Measurements from ENCODE around the gene RAB36.

RAB36 gene

DNA sequence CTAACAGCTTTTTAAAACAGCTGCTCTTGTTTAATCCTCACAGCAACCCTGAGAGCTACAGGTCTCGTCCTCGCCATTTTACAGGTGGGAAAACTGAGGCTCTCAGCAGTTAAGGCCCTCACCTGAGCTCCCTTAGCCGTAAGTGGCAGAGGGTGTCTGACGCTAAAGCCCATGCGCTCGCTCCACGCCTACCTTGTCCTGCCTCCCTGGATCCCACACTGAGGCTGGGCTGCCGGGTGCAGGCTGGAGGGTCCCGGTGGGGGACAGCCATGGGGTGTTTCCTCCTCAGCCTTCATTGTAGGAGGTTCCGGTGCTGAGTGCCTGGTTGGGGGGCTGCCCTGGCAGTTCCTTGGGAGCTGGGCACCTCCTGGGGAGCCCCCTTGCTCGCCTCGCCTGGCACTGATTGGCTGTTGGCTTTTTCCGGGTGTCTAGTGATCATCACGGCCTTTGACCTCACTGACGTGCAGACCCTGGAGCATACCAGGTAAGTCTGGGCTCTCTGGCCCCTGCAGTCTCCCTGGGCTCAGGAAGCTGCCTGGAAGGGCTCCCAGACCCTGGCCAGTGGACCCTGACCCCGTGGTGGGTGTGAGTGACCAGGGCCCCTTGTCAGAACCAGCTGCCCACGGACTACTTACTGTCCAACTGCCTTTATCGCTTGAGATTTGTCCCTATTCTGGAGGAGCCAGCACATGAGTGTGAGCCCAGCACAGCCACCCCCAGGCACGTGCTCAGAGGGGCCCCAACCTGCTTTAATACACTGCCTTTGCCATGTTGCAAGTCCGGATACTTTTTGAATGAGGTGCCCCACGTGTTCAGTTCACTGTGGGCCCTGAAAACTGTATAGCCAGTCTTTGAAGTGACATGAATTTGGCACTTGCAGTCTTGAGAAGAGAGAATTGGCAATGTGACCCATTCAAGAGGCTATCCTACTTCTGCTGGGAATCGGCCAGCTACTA, 12.6 kb downstream of the RAB36 start:
- intact Hi-C loops (cut with DNase I; ENCODE audit: low total_unique reads), result no loop called here
- Histone ChIP-seq H3K9me3 (no peaks in the 10 kb centered on the region), H3K36me3 (peaks cover 0 to 57% (median 9%) of the 10 kb centered on the region in 3 donors), H3K4me1 (no peaks in the 10 kb centered on the region), H3K27me3 (no peaks in the 10 kb centered on the region), H3K27ac (no peak overlapping the region), H3K4me3 (no peak overlapping the region)
- no peak for DNase-seq
- TF ChIP-seq, protein P1, sequence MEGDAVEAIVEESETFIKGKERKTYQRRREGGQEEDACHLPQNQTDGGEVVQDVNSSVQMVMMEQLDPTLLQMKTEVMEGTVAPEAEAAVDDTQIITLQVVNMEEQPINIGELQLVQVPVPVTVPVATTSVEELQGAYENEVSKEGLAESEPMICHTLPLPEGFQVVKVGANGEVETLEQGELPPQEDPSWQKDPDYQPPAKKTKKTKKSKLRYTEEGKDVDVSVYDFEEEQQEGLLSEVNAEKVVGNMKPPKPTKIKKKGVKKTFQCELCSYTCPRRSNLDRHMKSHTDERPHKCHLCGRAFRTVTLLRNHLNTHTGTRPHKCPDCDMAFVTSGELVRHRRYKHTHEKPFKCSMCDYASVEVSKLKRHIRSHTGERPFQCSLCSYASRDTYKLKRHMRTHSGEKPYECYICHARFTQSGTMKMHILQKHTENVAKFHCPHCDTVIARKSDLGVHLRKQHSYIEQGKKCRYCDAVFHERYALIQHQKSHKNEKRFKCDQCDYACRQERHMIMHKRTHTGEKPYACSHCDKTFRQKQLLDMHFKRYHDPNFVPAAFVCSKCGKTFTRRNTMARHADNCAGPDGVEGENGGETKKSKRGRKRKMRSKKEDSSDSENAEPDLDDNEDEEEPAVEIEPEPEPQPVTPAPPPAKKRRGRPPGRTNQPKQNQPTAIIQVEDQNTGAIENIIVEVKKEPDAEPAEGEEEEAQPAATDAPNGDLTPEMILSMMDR (IDR thresholded peaks at IDR 0.05), result no peak

DNA sequence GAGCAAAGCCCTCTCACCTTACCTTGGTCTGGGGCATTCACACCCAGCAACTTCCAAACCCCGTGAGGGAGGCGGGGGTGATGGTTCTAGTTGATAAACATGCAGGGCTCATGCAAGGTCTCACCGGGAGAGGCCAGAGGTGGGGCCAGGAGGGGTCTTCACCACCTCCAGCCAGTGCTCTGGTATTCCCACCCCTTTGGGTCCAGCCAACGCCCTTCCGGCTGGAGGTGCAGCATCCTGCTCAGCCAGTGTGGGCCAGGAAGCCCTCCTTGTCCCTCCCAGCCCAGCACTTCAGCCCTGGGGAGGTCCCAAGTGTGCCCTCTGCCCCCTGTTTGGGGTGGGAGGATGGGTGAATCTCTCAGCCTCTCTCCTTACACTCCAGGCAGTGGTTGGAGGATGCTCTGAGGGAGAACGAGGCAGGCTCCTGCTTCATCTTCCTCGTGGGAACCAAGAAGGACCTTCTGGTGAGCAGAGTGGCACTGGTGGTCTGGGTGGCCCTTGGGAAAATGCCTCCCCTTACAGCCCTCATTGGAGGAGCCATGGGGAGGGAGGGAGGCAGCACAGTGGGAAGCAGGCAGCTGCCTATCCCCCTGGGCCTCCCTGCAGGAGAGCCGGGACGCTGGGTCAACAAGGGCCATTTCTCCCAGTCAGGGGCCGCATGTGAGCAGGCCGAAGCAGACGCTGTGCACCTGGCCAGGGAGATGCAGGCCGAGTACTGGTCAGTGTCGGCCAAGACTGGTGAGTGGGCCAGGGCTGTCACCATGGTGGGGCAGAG, 13.4 kb downstream of the RAB36 start:
- intact Hi-C loops (cut with DNase I; ENCODE audit: low total_unique reads), result no loop called here
- DNase-seq, result no peak
- TF ChIP-seq, protein P1 (IDR thresholded peaks at IDR 0.05), result no peak
- H3K9me3 ChIP-seq, result no peaks in the 10 kb centered on the region
- H3K4me1 ChIP-seq, result peaks cover 0 to 2% (median 0%) of the 10 kb centered on the region in 4 donors
- H3K27ac ChIP-seq, result no peak overlapping the region
- H3K27me3 ChIP-seq, result no peaks in the 10 kb centered on the region
- peaks cover 0 to 51% (median 9%) of the 10 kb centered on the region in 3 donors for H3K36me3 ChIP-seq
- no peak overlapping the region for H3K4me3 ChIP-seq

DNA sequence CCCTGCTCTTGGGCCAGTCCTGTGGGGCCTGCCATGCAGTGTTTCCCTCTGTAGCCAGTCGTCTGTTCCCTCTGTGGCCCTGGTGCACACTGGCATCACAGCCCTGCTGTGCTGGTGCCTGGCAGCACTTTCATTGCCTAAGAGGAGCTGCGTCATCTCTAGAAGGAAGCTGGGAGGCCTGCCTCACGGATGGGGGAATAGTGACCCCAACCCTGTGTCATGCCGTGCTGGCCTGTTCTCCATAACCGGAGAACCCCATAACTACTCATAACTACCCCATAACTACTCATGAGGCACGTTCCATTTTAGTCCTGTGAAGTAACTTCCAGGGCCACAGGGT, 14.0 kb downstream of the RAB36 start:
- Histone ChIP-seq H3K27ac (no peak overlapping the region), H3K9me3 (no peaks in the 10 kb centered on the region), H3K4me3 (no peak overlapping the region), H3K27me3 (no peaks in the 10 kb centered on the region), H3K36me3 (peaks cover 0 to 47% (median 9%) of the 10 kb centered on the region in 3 donors), H3K4me1 (peaks cover 0 to 5% (median 0%) of the 10 kb centered on the region in 4 donors)
- intact Hi-C loops (cut with DNase I; ENCODE audit: low total_unique reads), result no loop called here
- TF ChIP-seq, protein P1 (IDR thresholded peaks at IDR 0.05), result no peak
- DNase-seq, result no peak

DNA sequence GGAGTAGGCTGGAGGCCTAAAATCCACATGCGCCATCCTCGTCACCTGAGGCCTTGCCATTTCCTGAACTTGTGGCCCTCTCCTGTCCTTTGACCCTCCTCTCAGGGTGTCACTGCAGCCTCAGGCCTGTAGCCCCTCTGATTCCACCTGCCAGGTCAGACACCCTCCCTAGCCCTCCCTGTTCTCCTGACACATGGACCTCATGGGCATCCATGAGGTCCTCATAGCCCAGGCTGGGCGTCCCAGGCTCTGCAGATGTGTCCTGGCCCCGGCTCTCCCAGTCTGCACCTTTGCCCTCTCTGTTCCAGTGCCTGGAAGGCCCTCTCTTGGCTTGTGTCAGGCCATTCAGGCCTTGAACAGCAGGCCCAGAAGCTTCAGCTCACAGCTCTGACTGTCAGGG, 15.8 kb downstream of the RAB36 start:
- Histone ChIP-seq H3K9me3 (no peaks in the 10 kb centered on the region), H3K36me3 (peaks cover 0 to 43% (median 9%) of the 10 kb centered on the region in 3 donors), H3K4me3 (no peak overlapping the region), H3K27ac (no peak overlapping the region), H3K27me3 (no peaks in the 10 kb centered on the region), H3K4me1 (peaks cover 0 to 5% (median 0%) of the 10 kb centered on the region in 4 donors)
- intact Hi-C loops (cut with DNase I; ENCODE audit: low total_unique reads), result no loop called here
- no peak for DNase-seq
- TF ChIP-seq, protein P1 (IDR thresholded peaks at IDR 0.05), result no peak

DNA sequence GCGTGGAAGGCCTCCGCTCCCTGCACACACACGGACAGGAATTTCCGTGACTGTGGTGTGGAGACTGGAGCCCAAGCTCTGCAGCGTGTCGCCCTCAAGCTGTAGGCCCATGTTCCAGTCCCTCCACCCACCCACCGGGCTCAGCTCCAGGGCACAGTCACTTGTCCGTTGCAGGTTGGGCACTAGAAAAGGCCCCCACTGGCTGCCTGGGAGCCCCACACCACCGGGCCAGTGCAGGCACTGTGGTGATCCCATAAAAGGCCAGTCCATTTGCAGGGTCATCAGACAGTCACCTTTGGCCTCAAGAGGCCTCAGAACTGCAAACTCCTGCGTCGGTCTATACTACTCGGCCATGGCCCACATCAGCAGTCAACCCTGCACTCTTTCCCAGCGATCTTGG, 16.3 kb downstream of the RAB36 start:
- intact Hi-C loops (cut with DNase I; ENCODE audit: low total_unique reads), result no loop called here
- H3K36me3 ChIP-seq, result peaks cover 0 to 43% (median 9%) of the 10 kb centered on the region in 3 donors
- TF ChIP-seq, protein P1 (IDR thresholded peaks at IDR 0.05), result no peak

More for the DNA sequence above, 16.3 kb downstream of the RAB36 start:
- Histone ChIP-seq H3K4me3 (no peak overlapping the region), H3K27me3 (no peaks in the 10 kb centered on the region), H3K4me1 (peaks cover 0 to 5% (median 0%) of the 10 kb centered on the region in 4 donors), H3K27ac (no peak overlapping the region), H3K9me3 (no peaks in the 10 kb centered on the region)
- no peak for DNase-seq
